ENCODE results near the gene DARS2. TPM values are rescaled to one million over a fixed set of nuclear protein-coding genes. Genes with fewer than 3 reads are reported as not detected.

Gene DARS2
- total RNA-seq = 1 to 10 TPM; 5.4 to 8.2 (median 7.1) TPM

- peak; percentile 97 to 99 for DNase-seq (ENCODE audit: low spot score in 2 of 2)
- WGBS, 2 donors = 0% methylated on average over 36 to 55 of the region's 55 CpGs
- H3K4me3 ChIP-seq (ENCODE audit: low read depth, poor library complexity, severe bottlenecking) = peak within 1 kb of the TSS; percentile 62
- TF ChIP-seq POLR2A (IDR thresholded peaks at IDR 0.05) (no peak), CTCF (IDR thresholded peaks at IDR 0.05) (no peak)
- intact Hi-C loops (cut with DNase I; ENCODE audit: low total_unique reads) = no loop called here
Observed at GRCh38 chr1:173824315-173825081, at the start of gene DARS2, which contains the start of gene CENPL. TSS of gene DARS2 (plus strand) at chr1:173824673. CDS start at chr1:173825230, 557 bp downstream. TSS of gene CENPL (minus strand) at chr1:173824883. CDS start at chr1:173811299, 13,584 bp downstream.

- WGBS, 2 donors = 87 to 92% methylated on average over 5 of the region's 5 CpGs
- TF ChIP-seq POLR2A (IDR thresholded peaks at IDR 0.05) (no peak), CTCF (IDR thresholded peaks at IDR 0.05) (no peak)
- intact Hi-C loops (cut with DNase I; ENCODE audit: low total_unique reads) = no loop called here
- DNase-seq (ENCODE audit: low spot score in 2 of 2) = no peak
- H3K4me3 ChIP-seq (ENCODE audit: low read depth, poor library complexity, severe bottlenecking) = no peak overlapping the region
Observed at GRCh38 chr1:173775578-173776226, 48.8 kb upstream of the DARS2 start.

- intact Hi-C loops (cut with DNase I; ENCODE audit: low total_unique reads) = no loop called here
- 93 to 98% methylated on average over 4 of the region's 4 CpGs for WGBS, 2 donors
- TF ChIP-seq CTCF (IDR thresholded peaks at IDR 0.05) (no peak), POLR2A (IDR thresholded peaks at IDR 0.05) (no peak)
- no peak for DNase-seq (ENCODE audit: low spot score in 2 of 2)
- no peak overlapping the region for H3K4me3 ChIP-seq (ENCODE audit: low read depth, poor library complexity, severe bottlenecking)
Observed at GRCh38 chr1:173779936-173780335, 44.5 kb upstream of the DARS2 start.

- WGBS, 2 donors = 93 to 95% methylated on average over 7 of the region's 7 CpGs
- TF ChIP-seq CTCF (IDR thresholded peaks at IDR 0.05) (no peak), POLR2A (IDR thresholded peaks at IDR 0.05) (no peak)
- no peak overlapping the region for H3K4me3 ChIP-seq (ENCODE audit: low read depth, poor library complexity, severe bottlenecking)
- intact Hi-C loops (cut with DNase I; ENCODE audit: low total_unique reads) = no loop called here
- DNase-seq (ENCODE audit: low spot score in 2 of 2) = no peak
Observed at GRCh38 chr1:173784997-173785396, 39.5 kb upstream of the DARS2 start.

- WGBS, 2 donors = 88 to 90% methylated on average over 2 of the region's 2 CpGs
- DNase-seq (ENCODE audit: low spot score in 2 of 2) = no peak
- H3K4me3 ChIP-seq (ENCODE audit: low read depth, poor library complexity, severe bottlenecking) = no peak overlapping the region
- TF ChIP-seq POLR2A (IDR thresholded peaks at IDR 0.05) (no peak), CTCF (IDR thresholded peaks at IDR 0.05) (no peak)
- intact Hi-C loops (cut with DNase I; ENCODE audit: low total_unique reads) = no loop called here
Observed at GRCh38 chr1:173789841-173790240, 34.6 kb upstream of the DARS2 start.
